Measurements from ENCODE around the gene SEMA5A.

Gene SEMA5A

DNA sequence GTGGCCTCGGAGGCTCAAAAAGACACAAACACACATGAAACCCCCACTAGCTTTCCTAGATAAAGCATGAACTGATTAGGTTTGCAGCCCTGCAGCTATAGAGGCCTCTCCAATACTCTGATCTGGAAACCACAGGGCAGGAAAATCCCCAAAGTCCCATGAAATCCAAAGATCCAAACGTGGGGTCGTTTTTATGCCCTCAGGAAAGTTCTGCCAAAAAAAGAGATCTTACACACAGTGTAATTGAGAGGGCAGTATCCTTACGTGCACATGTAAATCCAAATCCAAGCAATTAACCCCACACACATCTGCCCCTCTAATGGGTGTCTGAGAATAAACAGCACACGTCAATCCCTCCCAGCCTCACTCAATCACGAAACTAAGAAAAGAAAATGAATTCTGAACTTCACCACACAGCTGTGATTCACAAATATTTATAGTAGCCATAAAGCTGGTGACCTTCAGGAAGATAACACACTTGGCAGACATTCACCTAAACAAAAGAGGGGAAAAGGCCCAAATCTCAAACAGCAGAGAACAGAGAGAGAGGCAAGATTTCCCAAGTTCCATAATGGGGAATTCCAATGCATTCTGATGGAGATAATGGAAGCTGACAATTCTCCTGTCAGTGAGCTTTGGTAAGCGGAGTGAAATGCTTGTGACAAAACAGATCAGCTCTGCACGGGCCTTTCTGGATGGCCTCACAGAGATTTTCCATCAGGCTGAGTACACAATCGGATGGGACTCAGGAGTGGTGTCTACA is 114.2 kb downstream of the SEMA5A start:
- DNase-seq (ENCODE audit: insufficient read length, low spot score) = no peak
- no peak for FAIRE-seq

DNA sequence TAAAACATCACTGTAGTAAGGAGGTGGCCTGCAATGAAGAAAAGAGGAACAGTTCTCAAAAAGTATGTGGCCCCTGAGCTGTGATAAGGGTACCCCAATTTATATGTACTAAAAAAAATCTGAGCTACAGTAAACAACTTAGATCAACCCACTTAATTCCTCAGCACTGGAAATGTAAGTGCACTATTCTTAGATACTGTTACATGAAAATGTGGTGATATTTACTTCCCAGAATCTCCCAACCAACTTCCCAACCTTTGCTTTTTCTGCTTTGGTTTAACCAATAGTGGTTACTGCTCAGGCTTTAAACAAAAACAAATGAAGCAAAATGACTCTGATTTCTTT is 114.8 kb downstream of the SEMA5A start:
- no peak for TF ChIP-seq CTCF (IDR thresholded peaks at IDR 0.05; ENCODE audit: insufficient read depth, missing control alignments)
- DNase-seq (ENCODE audit: insufficient read length, low spot score) (no peak), FAIRE-seq (no peak)

More for the DNA sequence above, 114.2 kb downstream of the SEMA5A start:
- no peak for TF ChIP-seq CTCF (IDR thresholded peaks at IDR 0.05; ENCODE audit: insufficient read depth, missing control alignments)

DNA sequence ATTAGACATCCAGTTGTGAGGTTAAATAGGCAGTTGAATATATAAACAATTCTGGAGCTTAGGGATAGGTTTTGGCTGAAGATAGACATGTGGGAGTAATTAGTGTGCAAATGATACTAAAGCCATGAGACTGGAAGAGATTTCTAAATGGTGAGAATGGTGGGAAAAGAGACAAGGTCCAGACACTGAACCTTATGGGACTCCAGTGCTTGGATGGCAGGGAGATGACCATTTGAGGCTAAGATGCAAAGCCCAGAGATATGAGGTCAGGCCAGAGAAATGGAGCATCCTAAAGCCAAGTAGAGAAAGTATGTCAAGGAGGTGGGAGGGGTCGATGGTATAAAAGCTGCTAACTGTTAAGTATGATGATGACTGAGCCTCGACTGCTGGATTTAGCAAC is 115.6 kb downstream of the SEMA5A start:
- no peak for DNase-seq (ENCODE audit: insufficient read length, low spot score)
- FAIRE-seq = no peak
- no peak for TF ChIP-seq CTCF (IDR thresholded peaks at IDR 0.05; ENCODE audit: insufficient read depth, missing control alignments)

- DNase-seq (ENCODE audit: insufficient read length, low spot score) (no peak), FAIRE-seq (no peak)
- TF ChIP-seq CTCF (IDR thresholded peaks at IDR 0.05; ENCODE audit: insufficient read depth, missing control alignments) = no peak
Measured at GRCh38 chr5:9429691-9430215, 116.1 kb downstream of the SEMA5A start.

DNA sequence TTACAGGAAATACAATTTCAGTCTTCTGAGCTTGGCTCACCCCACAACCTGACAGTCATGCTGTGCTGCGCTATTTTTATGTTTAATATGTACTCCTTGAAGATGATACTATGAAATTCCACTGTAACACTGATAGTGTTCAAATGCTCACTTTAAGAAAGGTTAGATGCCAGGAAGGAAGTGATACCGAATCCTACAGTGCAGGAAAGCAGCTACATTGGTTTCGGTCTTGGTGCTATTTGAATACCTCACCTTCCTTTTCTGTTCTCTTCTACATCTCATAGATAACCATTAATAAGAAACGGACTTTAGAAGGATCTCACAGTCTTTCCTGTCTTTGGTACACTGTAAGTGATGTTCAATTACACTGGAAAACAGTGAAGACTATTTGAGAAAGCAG is 117.6 kb downstream of the SEMA5A start:
- no peak for DNase-seq (ENCODE audit: insufficient read length, low spot score)
- TF ChIP-seq CTCF (IDR thresholded peaks at IDR 0.05; ENCODE audit: insufficient read depth, missing control alignments) = no peak
- FAIRE-seq = no peak

GRCh38 chr5:9425710-9426109 is 120.2 kb downstream of the SEMA5A start:
- TF ChIP-seq CTCF (IDR thresholded peaks at IDR 0.05; ENCODE audit: insufficient read depth, missing control alignments) = no peak
- FAIRE-seq (no peak), DNase-seq (ENCODE audit: insufficient read length, low spot score) (no peak)

DNA sequence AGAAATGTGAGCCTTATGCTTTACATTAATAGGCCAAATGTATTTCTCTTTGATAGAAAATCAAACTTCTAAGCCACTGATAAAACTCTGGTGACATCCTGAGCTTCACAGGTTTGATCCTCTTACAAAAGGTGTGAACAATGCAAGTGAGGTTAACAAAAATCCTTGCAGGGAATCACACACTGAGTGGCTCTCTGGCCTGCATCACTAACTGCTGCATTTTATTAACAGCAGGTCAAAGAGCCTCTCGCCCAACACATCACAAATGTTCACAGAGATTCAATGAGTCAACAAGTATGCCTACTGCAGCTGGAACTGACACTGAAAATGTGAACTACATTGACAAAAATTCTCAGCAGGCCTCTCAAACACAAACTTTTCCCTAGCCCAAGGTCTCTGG is 122.3 kb downstream of the SEMA5A start:
- FAIRE-seq = no peak
- DNase-seq (ENCODE audit: insufficient read length, low spot score) = no peak
- no peak for TF ChIP-seq CTCF (IDR thresholded peaks at IDR 0.05; ENCODE audit: insufficient read depth, missing control alignments)

Data from D721Med (cell line).